Epithelial cell of prostate (primary cell): ENCODE data around the gene RAPGEF2.
A peak's percentile ranks its signal among the peaks of the same experiment; 100 is the strongest.
"Not testable (repeated sequence)": the region's sequence is repeated elsewhere in the genome, so short reads cannot be mapped to it uniquely, and the experiment has no call there.

Experiments used
- DNase-seq: peaks from one replicate; pipeline ENCODE4 v3.0.0-alpha.2; 2011; ENCODE audit warnings: low read depth, low spot score
- H3K27ac ChIP-seq: fragments of 450-650 bp; 2 replicates; pipeline ENCODE4 v1.5.1; 2017; ENCODE audit warnings: mild to moderate bottlenecking

RAPGEF2 gene

DNA sequence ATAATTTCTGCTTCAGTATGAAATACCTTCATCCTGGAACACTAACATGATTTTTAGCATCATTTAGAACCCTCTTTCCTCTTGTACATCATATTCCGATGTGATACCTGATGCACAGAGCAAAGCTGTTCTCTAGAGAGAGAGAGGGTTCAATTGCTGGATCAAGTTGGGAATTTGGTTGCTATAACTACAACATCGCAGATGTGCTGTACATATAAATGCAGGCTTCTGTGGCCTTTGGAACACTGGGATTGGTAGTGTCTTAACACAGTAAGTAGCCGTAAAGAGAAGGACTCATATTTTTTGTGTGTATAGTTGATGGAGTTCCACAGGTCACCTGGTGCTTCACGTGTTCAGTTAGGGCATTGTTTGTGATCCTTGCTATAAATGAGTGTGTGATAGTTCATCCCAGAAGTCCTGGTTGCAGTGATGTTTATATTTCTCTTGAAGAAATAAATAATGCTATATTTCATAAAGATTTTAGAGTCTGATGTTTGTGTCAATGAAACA lies 119.2 kb downstream of the RAPGEF2 start:
- no peak for DNase-seq
- no peak overlapping the region for H3K27ac ChIP-seq

- no peak for DNase-seq
- no peak overlapping the region for H3K27ac ChIP-seq
These were observed 121.5 kb downstream of the RAPGEF2 start for GRCh38 chr4:159224408-159224807.

- DNase-seq, result no peak
- H3K27ac ChIP-seq, result peak overlapping the region; percentile 76
These were observed 124.5 kb downstream of the RAPGEF2 start for GRCh38 chr4:159227378-159227777.

DNA sequence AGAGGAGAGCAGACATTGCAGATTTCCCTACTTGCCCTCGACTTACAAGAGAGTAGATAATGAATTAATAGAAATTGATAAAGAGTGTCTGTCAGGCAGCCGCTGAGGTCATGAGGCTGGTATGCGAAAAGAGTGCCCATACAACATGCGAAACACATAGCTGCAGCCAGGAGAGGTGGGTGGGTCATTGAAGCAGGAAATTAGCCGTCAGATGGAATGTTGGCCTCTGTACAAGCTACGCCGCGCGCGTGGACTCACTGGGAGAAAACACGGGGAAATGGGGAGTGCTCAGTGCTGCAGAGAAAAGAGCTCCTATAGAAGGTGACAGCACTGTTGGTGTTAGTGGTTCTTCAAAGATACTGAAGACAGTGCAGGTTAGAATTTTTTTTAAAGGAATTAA lies 125.1 kb downstream of the RAPGEF2 start:
- peak overlapping the region; percentile 76 for H3K27ac ChIP-seq
- DNase-seq, result peak; percentile 41

DNA sequence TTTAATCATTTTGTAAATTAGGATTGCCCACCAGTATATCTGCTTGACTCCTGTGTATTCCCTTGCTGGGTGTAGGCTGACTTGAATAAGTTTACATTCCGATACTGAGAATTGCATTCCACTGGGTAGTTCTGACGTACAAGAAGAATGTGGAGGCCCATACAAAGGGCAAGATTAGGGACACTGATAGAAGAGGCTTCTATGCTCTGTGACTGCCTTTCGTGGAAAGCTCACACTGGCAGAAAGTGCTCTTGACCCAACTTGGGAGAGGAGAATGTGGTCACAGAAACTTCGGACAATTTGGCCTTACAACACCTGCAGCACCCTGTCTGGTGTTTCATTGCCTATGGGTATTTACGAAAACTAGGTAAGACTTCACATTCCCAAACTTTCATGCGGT lies 126.3 kb downstream of the RAPGEF2 start:
- peak overlapping the region; percentile 76 for H3K27ac ChIP-seq
- DNase-seq, result no peak

DNA sequence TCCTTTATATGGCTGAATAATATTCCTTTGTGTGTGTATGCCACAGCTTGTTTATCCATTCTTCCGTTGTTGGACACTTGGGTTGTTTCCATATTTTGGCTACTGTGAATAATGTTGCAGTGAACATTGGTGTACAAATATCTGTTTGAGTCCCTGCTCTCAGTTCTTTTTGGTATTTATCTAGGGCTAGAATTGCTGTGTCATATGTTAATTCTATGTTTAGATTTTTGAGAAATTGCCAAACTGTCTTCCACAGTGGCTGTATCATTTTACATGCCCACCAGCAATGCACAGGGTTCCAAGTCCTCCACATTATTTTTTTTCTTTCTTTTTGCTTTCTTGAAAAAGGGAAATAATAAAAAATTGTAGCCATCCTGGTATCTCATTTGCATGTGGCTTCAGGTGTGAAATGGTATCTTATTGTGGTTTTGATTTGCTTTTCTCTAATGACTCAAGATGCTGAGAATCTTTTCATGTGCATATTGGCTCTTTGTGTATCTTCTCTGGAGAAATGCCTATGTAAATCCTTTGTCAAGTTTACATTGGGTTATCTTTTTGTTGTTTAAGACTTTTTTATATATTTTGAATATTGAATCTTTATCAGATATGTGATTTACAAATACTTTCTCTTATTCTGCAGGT lies 129.7 kb downstream of the RAPGEF2 start:
- DNase-seq, result no peak
- H3K27ac ChIP-seq, result no peak overlapping the region

DNA sequence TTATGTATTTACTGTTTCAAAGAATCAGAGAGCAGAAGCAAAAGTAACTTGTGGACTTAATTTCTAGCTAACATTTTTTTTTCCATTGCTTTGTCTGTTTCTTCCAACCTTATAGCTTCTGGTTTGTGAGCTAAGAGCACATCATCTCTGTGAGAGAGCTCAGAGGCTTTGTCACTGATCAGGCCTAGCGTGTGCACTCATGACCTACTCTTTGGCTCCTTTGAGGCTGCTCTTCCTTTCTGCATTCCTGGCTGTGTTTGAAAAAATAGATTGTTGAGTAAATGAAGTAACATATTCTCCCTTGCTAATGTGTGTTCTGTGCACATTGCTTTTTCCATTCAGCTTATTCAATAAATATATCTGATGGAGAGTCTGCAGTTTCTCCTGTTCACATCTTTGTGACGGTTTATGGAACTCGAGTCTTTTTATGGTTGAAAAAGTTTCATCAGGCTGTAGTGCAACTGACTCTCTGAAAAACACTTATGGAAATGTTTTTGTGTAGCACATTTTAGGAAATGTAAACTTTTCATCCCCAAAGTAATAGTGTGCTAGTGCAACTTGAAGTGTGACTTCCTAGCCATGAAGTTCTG lies 133.0 kb downstream of the RAPGEF2 start:
- no peak for DNase-seq
- no peak overlapping the region for H3K27ac ChIP-seq

- no peak for DNase-seq
- no peak overlapping the region for H3K27ac ChIP-seq
These were observed 135.1 kb downstream of the RAPGEF2 start for GRCh38 chr4:159237975-159238374.

- H3K27ac ChIP-seq, result no peak overlapping the region
- no peak for DNase-seq
These were observed 135.8 kb downstream of the RAPGEF2 start for GRCh38 chr4:159238631-159239030.

DNA sequence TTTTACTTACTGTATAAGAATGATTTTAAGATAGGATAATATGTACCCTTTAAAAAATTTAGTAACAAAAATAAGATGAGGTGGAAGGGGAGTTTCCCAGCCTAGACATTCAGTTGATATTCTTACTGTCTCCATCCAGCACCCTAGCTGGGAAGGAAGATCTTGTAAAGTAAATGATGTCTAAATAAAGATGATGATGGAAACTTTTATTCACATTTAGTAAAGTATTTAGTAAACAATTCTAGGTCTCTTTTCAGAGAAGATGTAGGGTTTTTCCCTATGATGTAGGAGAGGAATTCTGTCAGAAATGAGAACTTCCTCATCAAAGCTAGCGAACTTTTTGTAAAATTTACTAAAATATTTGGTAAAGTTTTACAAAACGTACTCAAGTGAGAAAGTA lies 136.8 kb downstream of the RAPGEF2 start:
- no peak overlapping the region for H3K27ac ChIP-seq
- DNase-seq, result no peak

DNA sequence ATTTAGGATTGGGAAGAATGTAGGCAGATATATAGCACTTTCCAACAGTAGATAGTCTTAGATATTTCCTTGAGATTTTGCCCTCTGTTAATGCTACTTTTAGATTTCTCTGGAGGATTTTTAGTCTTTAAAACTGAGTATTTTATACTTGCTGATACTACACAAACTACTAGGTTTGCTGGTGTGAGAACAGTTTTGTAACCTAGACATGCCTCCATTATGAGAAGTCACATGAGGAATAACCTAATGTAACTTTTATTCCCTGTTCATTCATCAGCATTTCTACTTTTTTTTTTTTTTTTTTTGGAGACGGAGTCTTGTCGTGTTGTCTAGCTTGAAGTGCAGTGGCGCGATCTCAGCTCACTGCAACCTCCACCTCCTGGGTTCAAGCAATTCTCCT lies 137.2 kb downstream of the RAPGEF2 start:
- no peak overlapping the region for H3K27ac ChIP-seq
- no peak for DNase-seq

GRCh38 chr4:159240687-159241086 lies 137.8 kb downstream of the RAPGEF2 start:
- DNase-seq, result no peak

DNA sequence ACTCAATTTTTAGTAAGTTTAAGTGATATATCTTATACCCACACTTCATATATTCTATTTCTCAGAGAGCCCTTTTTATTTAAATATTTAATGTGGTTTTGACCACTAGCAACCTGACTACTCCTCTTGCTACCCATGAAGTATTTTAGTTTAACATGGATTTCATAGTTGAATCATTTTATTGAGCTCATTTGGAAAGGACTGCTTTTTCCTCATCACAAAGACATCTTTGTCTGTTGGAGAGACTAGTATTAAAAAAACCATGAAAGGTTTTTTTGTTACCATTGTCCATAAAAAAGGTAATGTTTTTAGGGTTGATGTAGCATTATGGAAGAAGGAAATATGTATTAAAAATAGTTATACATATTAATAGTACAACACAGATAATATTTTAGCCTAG lies 139.5 kb downstream of the RAPGEF2 start:
- no peak for DNase-seq
- H3K27ac ChIP-seq, result no peak overlapping the region

More at GRCh38 chr4:159240687-159241086, 137.8 kb downstream of the RAPGEF2 start:
- H3K27ac ChIP-seq, result no peak overlapping the region

- DNase-seq, result no peak
- no peak overlapping the region for H3K27ac ChIP-seq
These were observed 145.7 kb downstream of the RAPGEF2 start for GRCh38 chr4:159248384-159249178.

GRCh38 chr4:159250751-159251325 lies 148.0 kb downstream of the RAPGEF2 start:
- H3K27ac ChIP-seq, result no peak overlapping the region
- no peak for DNase-seq

GRCh38 chr4:159251580-159251979 lies 148.7 kb downstream of the RAPGEF2 start:
- not testable (repeated sequence) for DNase-seq

DNA sequence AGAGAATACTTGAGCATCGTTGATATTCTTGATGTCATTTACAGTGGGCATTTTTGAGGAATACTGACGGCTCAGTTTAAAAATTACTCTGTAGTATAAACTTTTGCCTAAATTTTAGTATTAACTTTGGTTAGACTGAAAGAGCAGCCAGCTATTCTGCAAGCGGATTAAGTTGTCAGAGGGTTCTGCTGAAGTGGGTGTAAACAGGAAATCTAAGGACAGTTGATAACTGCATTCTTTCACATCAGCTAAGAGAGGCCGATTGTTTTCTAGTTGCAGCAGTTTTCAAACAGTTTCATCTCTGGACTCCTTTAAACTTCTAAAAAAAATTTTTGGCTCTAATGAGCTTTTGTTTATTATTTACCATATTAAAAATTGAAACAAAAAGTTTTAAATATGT lies 149.6 kb downstream of the RAPGEF2 start:
- no peak overlapping the region for H3K27ac ChIP-seq
- no peak for DNase-seq

More at GRCh38 chr4:159251580-159251979, 148.7 kb downstream of the RAPGEF2 start:
- not testable (repeated sequence) for H3K27ac ChIP-seq

DNA sequence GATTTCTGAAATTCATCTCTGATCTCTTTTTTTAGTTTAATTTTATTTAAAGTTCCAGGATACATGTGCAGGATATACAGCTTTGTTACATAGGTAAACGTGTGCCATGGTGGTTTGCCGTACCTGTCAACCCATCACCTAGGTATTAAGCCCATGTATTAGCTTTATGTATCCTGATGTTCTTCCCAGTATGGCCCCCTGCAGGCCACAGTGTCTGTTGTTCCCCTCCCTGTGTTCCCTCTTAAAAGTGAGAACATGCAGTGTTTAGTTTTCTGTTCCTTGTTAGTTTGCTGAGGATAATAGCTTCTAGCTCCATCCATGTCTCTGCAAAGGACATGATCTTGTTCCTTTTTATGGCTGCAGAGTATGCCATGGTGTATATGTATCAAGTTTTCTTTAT lies 153.2 kb downstream of the RAPGEF2 start:
- DNase-seq, result no peak
- no peak overlapping the region for H3K27ac ChIP-seq

DNA sequence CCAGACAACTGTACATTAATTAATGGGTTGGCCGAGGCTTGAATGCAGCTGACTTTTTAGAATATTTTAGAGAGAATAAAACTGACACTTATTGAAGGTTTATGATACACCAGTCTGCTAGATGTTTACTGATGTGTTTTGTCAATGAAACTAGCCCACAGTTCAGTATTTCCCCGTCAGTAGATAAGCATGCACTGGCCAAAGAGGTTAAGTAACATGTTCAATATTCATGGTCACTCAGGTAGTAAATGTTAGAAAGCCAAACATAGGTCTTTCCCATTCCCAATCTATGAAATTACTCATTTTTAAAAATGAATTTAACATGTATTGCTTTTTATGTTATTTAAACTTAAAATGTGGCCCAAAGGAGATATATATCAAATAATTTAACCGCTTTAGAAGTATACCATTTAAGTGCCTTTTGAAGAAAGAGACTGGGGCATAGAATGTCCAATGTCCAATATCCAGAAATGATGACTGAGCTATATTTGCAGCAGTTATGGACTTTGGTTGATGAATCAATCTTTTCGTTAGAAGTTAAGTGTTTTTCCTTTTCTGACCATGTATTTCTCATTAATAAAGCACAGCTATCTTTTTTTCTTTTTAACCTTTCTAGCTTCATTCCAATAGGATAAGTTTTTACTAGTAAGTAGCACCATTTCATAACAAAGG lies 156.1 kb downstream of the RAPGEF2 start:
- H3K27ac ChIP-seq, result no peak overlapping the region
- DNase-seq, result no peak

DNA sequence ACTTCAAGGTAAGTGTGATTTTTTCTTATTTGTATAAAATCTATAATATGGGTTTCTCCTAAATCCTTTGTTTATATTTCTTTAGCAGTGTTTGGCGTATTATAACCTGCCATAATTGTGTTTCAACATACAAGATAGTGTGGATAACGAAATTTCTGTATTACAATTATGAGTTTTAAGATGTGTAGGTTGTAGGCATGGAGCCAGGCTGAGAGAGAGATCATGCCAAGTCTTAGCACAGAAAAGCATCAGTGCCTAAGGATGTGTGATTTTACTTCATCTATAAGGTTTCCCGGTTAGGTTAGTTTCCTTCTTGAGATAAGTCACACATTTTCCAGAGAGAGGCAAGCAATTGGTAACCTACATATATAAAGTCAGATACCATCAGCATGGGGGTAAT lies 161.2 kb downstream of the RAPGEF2 start:
- H3K27ac ChIP-seq, result no peak overlapping the region
- no peak for DNase-seq
